GM12878 (cell line): ENCODE results near the gene STEAP1. TPM values are rescaled to one million over a fixed set of nuclear protein-coding genes. Genes with fewer than 3 reads are reported as not detected.
"Not testable (repeated sequence)": the region's sequence is repeated elsewhere in the genome, so short reads cannot be mapped to it uniquely, and the experiment has no call there.

ENCODE experiments used
- ATAC-seq: fragments of 200-7000 bp; cut with Tn5 transposase; 3 replicates; pipeline ENCODE4 v1.9.1; 2020; ENCODE audit warnings: mild to moderate bottlenecking, moderate library complexity
- Bru-seq: library from RNA; stranded (reverse); fragments of 400-500 nt; gene quantifications from one replicate; lab custom pipeline; 2021; lab: Mats Ljungman, UMichigan
- BruChase-seq, 2 experiments: library from RNA; stranded (reverse); fragments of 400-500 nt; gene quantifications; one replicate each; lab custom pipeline; 2021; lab: Mats Ljungman, UMichigan
- BruUV-seq: library from RNA; stranded (reverse); fragments of 400-500 nt; replicated peaks from 2 replicates; lab custom pipeline; 2021; lab: Mats Ljungman, UMichigan
- CTCF ChIA-PET: fragments of 300-600 bp; sonication (Branson Sonifier 250); formaldehyde crosslinking; extraction: SDS; loops from one replicate; lab custom pipeline; 2021; ENCODE audit warnings: inconsistent platforms; lab: Yijun Ruan, JAX
- POLR2A ChIA-PET: fragments of 350-600 bp; formaldehyde crosslinking; extraction: SDS; loops from one replicate; lab custom pipeline; 2021; ENCODE audit warnings: inconsistent platforms; lab: Charles Lee
- RAD21 ChIA-PET: fragments of 300-600 bp; sonication (Branson Sonifier 250); formaldehyde crosslinking; loops from one replicate; lab custom pipeline; 2023; ENCODE audit warnings: antibody characterized with exemption; ENCODE audit not compliant: unreplicated experiment; lab: Charles Lee
- SMC1A ChIA-PET: fragments of 300-600 bp; sonication (Branson Sonifier 250); formaldehyde crosslinking; loops from one replicate; lab custom pipeline; 2023; ENCODE audit not compliant: unreplicated experiment, uncharacterized antibody; lab: Charles Lee
- DNase-seq: peaks from one replicate; pipeline ENCODE4 v3.0.0-alpha.2; 2011; ENCODE audit warnings: low read depth, low spot score
- FAIRE-seq: peaks from 3 replicates; lab custom pipeline; 2011; peaks lifted over from hg19 to GRCh38; lab: Jason Lieb, UNC
- H2AFZ ChIP-seq: 2 replicates; pipeline ENCODE4 v1.6.0; 2011; ENCODE audit warnings: low read depth, low read length, control low read depth; ENCODE audit not compliant: control insufficient read depth
- H3K27ac ChIP-seq: 2 replicates; pipeline ENCODE4 v1.5.1; 2011; ENCODE audit warnings: control low read depth; ENCODE audit not compliant: control insufficient read depth, insufficient read depth
- H3K27me3 ChIP-seq, 2 experiments: replicated peaks in 1 of 2; 2 replicates each; pipeline versions ENCODE4 v1.6.0 to v1.6.1; 2011; ENCODE audit warnings: low read length in 1 of 2; ENCODE audit not compliant: control insufficient read depth in 2 of 2, insufficient read depth in 2 of 2
- H3K36me3 ChIP-seq, 2 experiments: 2 replicates each; pipeline ENCODE4 v1.5.1; 2011; ENCODE audit warnings: low read length in 1 of 2; ENCODE audit not compliant: control insufficient read depth in 2 of 2, insufficient read depth in 2 of 2
- H3K4me1 ChIP-seq: 2 replicates; pipeline ENCODE4 v1.6.1; 2011; ENCODE audit warnings: mild to moderate bottlenecking, low read length, moderate library complexity, mixed read lengths; ENCODE audit not compliant: control insufficient read depth, insufficient read depth
- H3K4me2 ChIP-seq: 2 replicates; pipeline ENCODE4 v1.6.0; 2011; ENCODE audit warnings: control low read depth; ENCODE audit not compliant: control insufficient read depth, insufficient read depth
- H3K4me3 ChIP-seq: fragments of 200-600 bp; sonication (generic); 2 replicates; pipeline ENCODE4 v1.5.1; 2016
- H3K79me2 ChIP-seq: 2 replicates; pipeline ENCODE4 v1.6.0; 2011; ENCODE audit warnings: low read length; ENCODE audit not compliant: control insufficient read depth, insufficient read depth
- H3K9ac ChIP-seq: 2 replicates; pipeline ENCODE4 v1.8.0; 2011; ENCODE audit warnings: low read length, control low read depth, mixed read lengths; ENCODE audit not compliant: control insufficient read depth, insufficient read depth
- H3K9me3 ChIP-seq: replicated peaks from 3 replicates; pipeline ENCODE4 v1.5.1; 2011; ENCODE audit warnings: mild to moderate bottlenecking, low read length; ENCODE audit not compliant: control insufficient read depth, insufficient read depth
- H4K20me1 ChIP-seq: 2 replicates; pipeline ENCODE4 v1.6.0; 2011; ENCODE audit not compliant: control insufficient read depth, insufficient read depth
- CTCF ChIP-seq, 3 experiments: IDR thresholded peaks in 2 of 3; conservative IDR thresholded peaks in 1 of 3; 2 replicates each; pipeline ENCODE4 v1.5.1; 2011; ENCODE audit warnings: low read depth in 3 of 3, low read length in 3 of 3, mild to moderate bottlenecking in 3 of 3, control low read depth in 2 of 3, moderate library complexity in 2 of 3, inconsistent platforms in 1 of 3, mixed read lengths in 1 of 3; ENCODE audit not compliant: control insufficient read depth in 2 of 3, insufficient read depth in 1 of 3; ENCODE audit errors: extremely low read depth in 1 of 3
- IKZF2 ChIP-seq, 2 experiments: fragments of 450-650 bp; IDR thresholded peaks; 2 replicates each; pipeline ENCODE4 v1.6.1; 2017; ENCODE audit warnings: mild to moderate bottlenecking in 2 of 2, moderate library complexity in 2 of 2
- MAX ChIP-seq: IDR thresholded peaks from 2 replicates; pipeline ENCODE4 v1.6.1; 2012; ENCODE audit warnings: low read depth, low read length, improper control_type of control experiment
- SP1 ChIP-seq: IDR thresholded peaks from one replicate; pipeline ENCODE4 v1.6.1; 2011; ENCODE audit warnings: low read depth, low read length
- WGBS: methylation state at CpG from one replicate; pipeline ENCODE4 v1.1.6; 2016; ENCODE audit warnings: low lambda C conversion rate; ENCODE audit not compliant: insufficient replicate concordance, insufficient coverage; ENCODE audit errors: missing lambda C conversion rate; 5-methylcytosine and 5-hydroxymethylcytosine counted together
- in situ Hi-C: fragments of 300-500 bp; cut with MboI; formaldehyde crosslinking; loops from 9 replicates; pipeline ENCODE4 v1.14.3; 2018; ENCODE audit warnings: mixed read lengths
- intact Hi-C: fragments of 100-400 bp; cut with micrococcal nuclease; formaldehyde crosslinking; loops from one replicate; pipeline ENCODE4 v1.14.2; 2022; ENCODE audit not compliant: unreplicated experiment
- long read RNA-seq, 2 experiments: library from polyadenylated mRNA; unstranded; transcript quantifications; one replicate each; pipeline ENCODE4 v2.0.0, GENCODE V29; 2019 to 2020
- polyA minus RNA-seq, 3 experiments: library from RNA; depleted of rRNA, polyadenylated mRNA; stranded (reverse); fragments of >200 nt; gene quantifications; 2 replicates each; pipeline ENCODE4 v1.2.3, GENCODE V29; 2011
- polyA plus RNA-seq, 11 experiments: library from polyadenylated mRNA; depleted of rRNA in 4 of 11; unstranded in 6 of 11; stranded (reverse) in 5 of 11; fragments of >200 nt; fragmentation: Nextera tagmentation in 4 of 11; fragmentation: Illumina TruSeq in 1 of 11; extraction: Ambion mirVana in 4 of 11; extraction: Trizol in 1 of 11; gene quantifications; 1 replicate in 1 of 11; 2 replicates in 10 of 11; pipeline versions ENCODE4 v1.2.1 to v1.2.3, GENCODE V29; 2011 to 2016; ENCODE audit warnings: inconsistent platforms in 2 of 11, missing spikeins in 2 of 11, low read depth in 1 of 11
- total RNA-seq, 4 experiments: library from RNA; depleted of rRNA in 3 of 4; stranded (reverse); fragments of >200 nt in 3 of 4; fragmentation: Illumina TruSeq in 1 of 4; extraction: Trizol in 1 of 4; gene quantifications; 2 replicates each; pipeline versions ENCODE4 v1.2.1 to v1.2.3, GENCODE V29; 2013 to 2021
- TF ChIP-seq, protein P1 (sequence below): fragments of 450-650 bp; IDR thresholded peaks from 2 replicates; pipeline ENCODE4 v1.6.1; 2017; ENCODE audit warnings: mild to moderate bottlenecking, moderate library complexity
- TF ChIP-seq, protein P2 (sequence below): fragments of 450-650 bp; IDR thresholded peaks from 2 replicates; pipeline ENCODE4 v1.6.1; 2016; ENCODE audit warnings: mild to moderate bottlenecking

The STEAP1 gene
- 33.1 and 35.4 TPM in 2 replicates for total RNA-seq (2013; cell fraction: nucleolus; rRNA removed)
- total RNA-seq (2014; rRNA removed) (3.4 and 4.6 TPM in 2 replicates), total RNA-seq (2014; rRNA removed; fragmentation: Illumina TruSeq; extraction: Trizol) (4.5 and 4.8 TPM in 2 replicates), total RNA-seq (2021) (2.1 and 3.2 TPM in 2 replicates), polyA plus RNA-seq (2011; rRNA removed) (44.6 and 67.7 TPM in 2 replicates), polyA plus RNA-seq (2014; fragmentation: Illumina TruSeq; extraction: Trizol) (5.1 and 6.4 TPM in 2 replicates), polyA plus RNA-seq (2014; fragmentation: Nextera tagmentation; extraction: Ambion mirVana) (1 to 10 TPM; 5.3 to 8.9 TPM), polyA plus RNA-seq (2014; rRNA removed) (4.1 and 4.7 TPM in 2 replicates), polyA plus RNA-seq (2016; fragmentation: Nextera tagmentation; extraction: Ambion mirVana) (1 to 10 TPM; 2.6 to 4.1 TPM), polyA minus RNA-seq (2011; rRNA and poly(A)+ RNA removed) (10.7 and 14.3 TPM in 2 replicates), Bru-seq, nascent RNA (percentile 54 among the genes with signal in this experiment), BruChase-seq, experiment 1, labeled RNA remaining after a 6-hour chase (percentile 49 among the genes with signal in this experiment), BruChase-seq, experiment 2, labeled RNA remaining after a 2-hour chase (percentile 55 among the genes with signal in this experiment)
- 0.50 TPM for polyA plus RNA-seq (2011; ENCODE audit: low read depth)
- 21.2 and 22.4 TPM in 2 replicates for polyA plus RNA-seq (2011; cell fraction: cytosol; rRNA removed)
- polyA plus RNA-seq (2011; cell fraction: nucleus; rRNA removed): 18.4 and 23.5 TPM in 2 replicates
- polyA plus RNA-seq (2012): 0.66 and 0.69 TPM in 2 replicates
- polyA minus RNA-seq (2011; cell fraction: cytosol; rRNA and poly(A)+ RNA removed): 4.1 and 6.1 TPM in 2 replicates
- polyA minus RNA-seq (2011; cell fraction: nucleus; rRNA and poly(A)+ RNA removed): 7.0 and 7.3 TPM in 2 replicates
- long read RNA-seq, experiment 1, transcript STEAP1-201 (5 exons, 1,313 nt): major isoform, 20 of 21 reads
- long read RNA-seq, experiment 1, partial matches to known transcripts: 0 of 21 reads
- long read RNA-seq, experiment 1, other reads (novel, unspliced or antisense): 1 of 21 reads
- long read RNA-seq, experiment 2, transcript STEAP1-201 (5 exons, 1,313 nt): major isoform, 228 of 254 reads
- long read RNA-seq, experiment 2, partial matches to known transcripts: 8 of 254 reads
- long read RNA-seq, experiment 2, other reads (novel, unspliced or antisense): 16 of 254 reads

DNA sequence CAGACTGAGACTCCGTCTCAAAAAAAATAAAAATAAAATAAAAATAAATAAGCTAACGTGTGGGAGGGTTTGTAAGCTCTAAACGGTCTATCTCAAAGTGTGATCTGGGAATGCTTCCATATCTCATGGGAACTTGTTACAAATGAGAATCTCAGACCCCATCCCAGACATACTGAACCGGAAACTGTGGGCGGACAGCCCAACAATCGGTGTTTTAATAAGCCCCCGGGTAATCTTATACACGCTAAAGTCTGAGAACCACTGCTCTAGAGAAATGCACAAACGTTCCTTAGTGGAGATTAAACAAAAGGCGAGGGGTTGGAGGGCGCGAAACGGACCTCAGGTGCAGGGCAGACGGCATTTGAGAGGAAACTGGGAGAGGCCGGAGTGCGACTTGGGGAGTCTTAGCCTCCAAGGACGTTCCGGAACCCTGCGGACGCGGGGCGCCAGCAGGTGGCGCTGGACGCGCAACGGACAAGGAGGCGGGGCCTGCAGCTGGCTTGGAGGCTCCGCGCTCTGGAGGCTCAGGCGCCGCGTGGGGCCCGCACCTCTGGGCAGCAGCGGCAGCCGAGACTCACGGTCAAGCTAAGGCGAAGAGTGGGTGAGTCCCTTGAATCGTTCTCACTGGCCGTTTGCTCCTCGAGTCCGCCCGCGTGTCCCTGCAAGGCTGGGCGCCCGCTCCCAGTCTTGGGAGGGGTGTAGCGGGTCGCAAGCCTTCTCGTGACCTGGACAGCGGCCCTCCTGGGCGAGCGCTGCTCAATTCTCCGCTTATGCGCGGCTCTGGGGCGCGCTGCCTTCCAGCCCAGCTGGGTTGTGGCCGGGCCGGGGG lies at the start of gene STEAP1:
STEAP1 (plus strand) TSS at position 527 of the 829 bp plus-strand sequence. CDS start 5,320 bp downstream, outside the sequence.
- POLR2A ChIA-PET: interaction anchor here (0.7 to 1.2 kb wide), 5 partner anchors 69 to 106 kb away, joined by 3 to 7 read pairs (median 4); no protein-coding TSS in a partner anchor
- not testable (repeated sequence) for BruUV-seq, H3K79me2 ChIP-seq, H3K9ac ChIP-seq, H3K27ac ChIP-seq, H3K27me3 ChIP-seq, H3K9me3 ChIP-seq, FAIRE-seq, H3K4me1 ChIP-seq, H4K20me1 ChIP-seq, H3K36me3 ChIP-seq
- H3K4me2 ChIP-seq: peak within 1 kb of the TSS; percentile 36
- peak within 1 kb of the TSS; percentile 68 for H2AFZ ChIP-seq
- intact Hi-C loops (loop anchor here (1.0 to 5.0 kb wide), 6 partner anchors 91 to 273 kb away; partner anchors contain the start of gene CFAP69), in situ Hi-C loops (loop anchor here (5.0 kb wide), 1 partner anchor 278 kb away; no protein-coding TSS in a partner anchor)
- CTCF ChIA-PET: interaction anchor here (0.8 to 4.7 kb wide), 37 partner anchors 8 to 299 kb away, joined by 3 to 55 read pairs (median 6); partner anchors contain the start of gene STEAP2
- peak within 1 kb of the TSS; percentile 55; the same call in 1 of the 2 replicates for H3K4me3 ChIP-seq
- ATAC-seq: peak; percentile 92
- 17% methylated on average over 57 of the region's 58 CpGs for WGBS
- peak; percentile 32 for DNase-seq
- SMC1A ChIA-PET: interaction anchor here (0.7 to 3.5 kb wide), 27 partner anchors 16 to 273 kb away, joined by 3 to 39 read pairs (median 5); partner anchors contain the start of genes CFAP69 and STEAP2
- RAD21 ChIA-PET: interaction anchor here (0.6 to 3.9 kb wide), 24 partner anchors 19 to 275 kb away, joined by 3 to 41 read pairs (median 4); partner anchors contain the start of gene STEAP2
- TF ChIP-seq CTCF (IDR thresholded peaks at IDR 0.05 in 2 of 3, conservative IDR thresholded peaks at IDR 0.05 in 1 of 3; ENCODE audit: control insufficient read depth in 2 of 3, extremely low read depth in 1 of 3, insufficient read depth in 1 of 3, low read depth in 3 of 3, low read length in 3 of 3): peak; percentile 70 to 83 (median 71)
- TF ChIP-seq, protein P1, sequence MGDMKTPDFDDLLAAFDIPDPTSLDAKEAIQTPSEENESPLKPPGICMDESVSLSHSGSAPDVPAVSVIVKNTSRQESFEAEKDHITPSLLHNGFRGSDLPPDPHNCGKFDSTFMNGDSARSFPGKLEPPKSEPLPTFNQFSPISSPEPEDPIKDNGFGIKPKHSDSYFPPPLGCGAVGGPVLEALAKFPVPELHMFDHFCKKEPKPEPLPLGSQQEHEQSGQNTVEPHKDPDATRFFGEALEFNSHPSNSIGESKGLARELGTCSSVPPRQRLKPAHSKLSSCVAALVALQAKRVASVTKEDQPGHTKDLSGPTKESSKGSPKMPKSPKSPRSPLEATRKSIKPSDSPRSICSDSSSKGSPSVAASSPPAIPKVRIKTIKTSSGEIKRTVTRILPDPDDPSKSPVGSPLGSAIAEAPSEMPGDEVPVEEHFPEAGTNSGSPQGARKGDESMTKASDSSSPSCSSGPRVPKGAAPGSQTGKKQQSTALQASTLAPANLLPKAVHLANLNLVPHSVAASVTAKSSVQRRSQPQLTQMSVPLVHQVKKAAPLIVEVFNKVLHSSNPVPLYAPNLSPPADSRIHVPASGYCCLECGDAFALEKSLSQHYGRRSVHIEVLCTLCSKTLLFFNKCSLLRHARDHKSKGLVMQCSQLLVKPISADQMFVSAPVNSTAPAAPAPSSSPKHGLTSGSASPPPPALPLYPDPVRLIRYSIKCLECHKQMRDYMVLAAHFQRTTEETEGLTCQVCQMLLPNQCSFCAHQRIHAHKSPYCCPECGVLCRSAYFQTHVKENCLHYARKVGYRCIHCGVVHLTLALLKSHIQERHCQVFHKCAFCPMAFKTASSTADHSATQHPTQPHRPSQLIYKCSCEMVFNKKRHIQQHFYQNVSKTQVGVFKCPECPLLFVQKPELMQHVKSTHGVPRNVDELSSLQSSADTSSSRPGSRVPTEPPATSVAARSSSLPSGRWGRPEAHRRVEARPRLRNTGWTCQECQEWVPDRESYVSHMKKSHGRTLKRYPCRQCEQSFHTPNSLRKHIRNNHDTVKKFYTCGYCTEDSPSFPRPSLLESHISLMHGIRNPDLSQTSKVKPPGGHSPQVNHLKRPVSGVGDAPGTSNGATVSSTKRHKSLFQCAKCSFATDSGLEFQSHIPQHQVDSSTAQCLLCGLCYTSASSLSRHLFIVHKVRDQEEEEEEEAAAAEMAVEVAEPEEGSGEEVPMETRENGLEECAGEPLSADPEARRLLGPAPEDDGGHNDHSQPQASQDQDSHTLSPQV: peak; percentile 48; the same call in 1 of the 2 replicates
- TF ChIP-seq, protein P2, sequence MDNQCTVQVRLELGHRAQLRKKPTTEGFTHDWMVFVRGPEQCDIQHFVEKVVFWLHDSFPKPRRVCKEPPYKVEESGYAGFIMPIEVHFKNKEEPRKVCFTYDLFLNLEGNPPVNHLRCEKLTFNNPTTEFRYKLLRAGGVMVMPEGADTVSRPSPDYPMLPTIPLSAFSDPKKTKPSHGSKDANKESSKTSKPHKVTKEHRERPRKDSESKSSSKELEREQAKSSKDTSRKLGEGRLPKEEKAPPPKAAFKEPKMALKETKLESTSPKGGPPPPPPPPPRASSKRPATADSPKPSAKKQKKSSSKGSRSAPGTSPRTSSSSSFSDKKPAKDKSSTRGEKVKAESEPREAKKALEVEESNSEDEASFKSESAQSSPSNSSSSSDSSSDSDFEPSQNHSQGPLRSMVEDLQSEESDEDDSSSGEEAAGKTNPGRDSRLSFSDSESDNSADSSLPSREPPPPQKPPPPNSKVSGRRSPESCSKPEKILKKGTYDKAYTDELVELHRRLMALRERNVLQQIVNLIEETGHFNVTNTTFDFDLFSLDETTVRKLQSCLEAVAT: peak; percentile 52
- TF ChIP-seq SP1: peak; percentile 36
- TF ChIP-seq MAX: peak; percentile 45; the same call in 1 of the 2 replicates
- peak; percentile 3 to 29; a peak in 1 of 4 replicates for TF ChIP-seq IKZF2 (IDR thresholded peaks at IDR 0.05)
